Measurements from ENCODE around the gene PHLDB2.

DNA sequence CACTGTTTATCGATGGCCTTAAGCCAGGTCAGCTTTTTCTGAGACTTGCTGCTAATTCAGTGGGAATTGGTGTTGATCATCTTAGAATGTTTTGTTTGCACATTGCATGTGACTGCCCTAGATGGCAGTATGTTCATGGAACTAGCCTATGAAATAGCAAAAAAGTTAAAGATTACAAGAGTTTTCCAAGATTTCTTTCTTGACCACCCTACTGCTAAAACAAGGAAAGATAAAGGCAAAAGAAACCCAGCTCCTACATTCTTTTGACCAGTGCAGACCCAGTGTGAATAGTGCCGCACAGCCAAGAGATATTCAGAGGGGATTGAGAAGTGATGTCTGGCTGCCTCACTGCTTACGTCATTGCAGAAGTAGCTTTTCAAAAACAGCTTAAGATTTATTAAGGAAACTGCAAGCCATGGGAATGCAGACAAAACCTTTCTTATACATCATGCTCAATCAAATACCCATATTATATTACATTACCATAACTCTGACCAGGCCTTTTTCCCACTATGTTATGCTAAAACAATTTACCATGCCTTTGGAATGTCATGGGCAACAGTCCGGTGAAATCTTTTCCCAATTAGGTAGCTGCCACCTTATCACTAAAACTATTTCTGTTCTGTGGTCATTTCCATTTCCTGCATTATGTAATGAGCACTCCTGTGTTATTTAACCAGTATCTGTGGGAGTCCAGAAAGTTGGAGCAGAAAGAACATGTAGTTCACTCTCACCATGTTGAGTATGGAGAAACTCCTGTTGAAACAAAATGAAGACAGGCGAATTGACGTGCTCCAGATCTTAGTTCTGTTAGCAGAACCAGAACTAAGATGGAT is 6.0 kb downstream of the PHLDB2 start:
- no peak for TF ChIP-seq LEF1 (IDR thresholded peaks at IDR 0.05; ENCODE audit: borderline replicate concordance)
- TF ChIP-seq NFRKB (IDR thresholded peaks at IDR 0.05) = no peak
- no peak for TF ChIP-seq FOXM1 (IDR thresholded peaks at IDR 0.05; ENCODE audit: borderline replicate concordance)
- TF ChIP-seq SP1 (IDR thresholded peaks at IDR 0.05) = no peak
- TF ChIP-seq BHLHE40 (IDR thresholded peaks at IDR 0.05; ENCODE audit: borderline replicate concordance) = no peak
- no peak for TF ChIP-seq ELF4 (IDR thresholded peaks at IDR 0.05)
- no peak for TF ChIP-seq SUZ12 (IDR thresholded peaks at IDR 0.05)

Measured in HEK293T (cell line).